ENCODE data around the gene IFIT1B.

Gene IFIT1B

DNA sequence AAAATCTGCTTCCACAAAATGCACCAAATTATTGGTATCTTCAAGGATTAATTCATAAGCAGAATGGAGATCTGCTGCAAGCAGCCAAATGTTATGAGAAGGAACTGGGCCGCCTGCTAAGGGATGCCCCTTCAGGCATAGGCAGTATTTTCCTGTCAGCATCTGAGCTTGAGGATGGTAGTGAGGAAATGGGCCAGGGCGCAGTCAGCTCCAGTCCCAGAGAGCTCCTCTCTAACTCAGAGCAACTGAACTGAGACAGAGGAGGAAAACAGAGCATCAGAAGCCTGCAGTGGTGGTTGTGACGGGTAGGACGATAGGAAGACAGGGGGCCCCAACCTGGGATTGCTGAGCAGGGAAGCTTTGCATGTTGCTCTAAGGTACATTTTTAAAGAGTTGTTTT lies 38.0 kb upstream of the IFIT1B start:
- H3K4me1 ChIP-seq (ENCODE audit: insufficient read depth, low read length), result no peaks in the 10 kb centered on the region
- no peaks in the 10 kb centered on the region for H3K9me3 ChIP-seq (ENCODE audit: low read length)
- H3K36me3 ChIP-seq (ENCODE audit: insufficient read depth, low read length), result peaks cover 15% of the 10 kb centered on the region
- no peak overlapping the region for H3K9ac ChIP-seq (ENCODE audit: low read length)
- no peaks in the 10 kb centered on the region for H3K27me3 ChIP-seq (ENCODE audit: control insufficient read depth in 1 of 2, insufficient read depth in 2 of 2, low read length in 2 of 2)
- no peak overlapping the region for H3K4me3 ChIP-seq (ENCODE audit: low read depth in 1 of 2, low read length in 2 of 2)
- H3K27ac ChIP-seq (ENCODE audit: low read depth, low read length), result no peak overlapping the region

DNA sequence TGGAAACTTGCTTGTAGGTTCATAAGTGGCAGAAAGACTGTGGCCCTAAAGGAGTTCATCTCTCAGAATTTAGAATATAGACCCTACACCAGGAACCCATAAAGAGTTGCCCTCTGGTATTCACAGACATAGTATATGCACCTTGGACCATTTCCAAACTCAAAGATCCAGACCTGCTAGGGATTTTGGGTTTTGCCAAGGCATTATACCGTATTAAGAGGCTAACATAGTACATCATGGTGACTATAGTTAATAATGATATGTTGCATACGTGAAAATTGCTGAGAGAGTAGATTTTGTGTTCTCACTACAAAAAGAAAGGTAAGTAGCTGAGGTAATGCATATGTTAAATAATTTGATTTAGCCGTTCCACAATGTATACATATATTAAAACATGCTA lies 36.2 kb upstream of the IFIT1B start:
- no peak overlapping the region for H3K4me3 ChIP-seq (ENCODE audit: low read depth in 1 of 2, low read length in 2 of 2)

DNA sequence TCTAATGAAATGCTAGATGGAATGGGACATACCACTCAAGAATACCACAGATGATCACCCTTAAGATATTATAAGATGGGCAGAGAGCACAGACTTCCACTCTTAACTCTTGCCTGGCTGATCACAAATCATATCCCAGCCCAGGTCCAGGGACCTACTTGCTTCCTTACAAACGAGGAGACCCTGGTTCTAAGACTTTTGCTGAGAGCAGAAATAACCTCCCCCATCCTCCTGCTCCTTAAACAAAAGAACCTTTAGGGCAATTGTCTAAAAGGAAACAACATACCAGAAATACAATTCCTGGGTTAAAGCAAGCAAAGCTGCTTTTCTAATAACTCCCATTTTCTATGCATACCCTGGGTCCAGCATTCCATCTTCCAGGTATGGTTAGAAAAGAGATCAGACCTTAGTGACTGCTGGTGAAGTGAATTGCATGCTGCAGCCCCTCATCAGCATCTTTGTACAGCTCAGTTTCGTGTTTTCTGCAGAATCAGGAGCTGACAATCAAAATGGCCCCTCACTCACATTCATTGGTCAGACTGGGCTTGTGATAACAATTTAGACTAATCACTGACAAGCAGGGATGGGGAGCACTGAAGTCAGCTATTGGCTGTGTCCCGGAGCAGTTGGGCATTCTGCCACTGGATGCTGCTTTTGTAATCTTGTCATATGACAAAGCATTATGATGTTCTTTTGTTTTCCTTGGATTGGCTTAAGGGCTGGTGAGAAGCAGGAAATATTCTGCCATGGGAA lies 35.5 kb upstream of the IFIT1B start:
- Histone ChIP-seq H3K4me3 (ENCODE audit: low read depth in 1 of 2, low read length in 2 of 2) (no peak overlapping the region), H3K27me3 (ENCODE audit: control insufficient read depth in 1 of 2, insufficient read depth in 2 of 2, low read length in 2 of 2) (no peaks in the 10 kb centered on the region), H3K4me1 (ENCODE audit: insufficient read depth, low read length) (no peaks in the 10 kb centered on the region), H3K36me3 (ENCODE audit: insufficient read depth, low read length) (peaks cover 15% of the 10 kb centered on the region), H3K9ac (ENCODE audit: low read length) (no peak overlapping the region), H3K27ac (ENCODE audit: low read depth, low read length) (no peak overlapping the region), H3K9me3 (ENCODE audit: low read length) (no peaks in the 10 kb centered on the region)

More for the DNA sequence above, 36.2 kb upstream of the IFIT1B start:
- no peaks in the 10 kb centered on the region for H3K4me1 ChIP-seq (ENCODE audit: insufficient read depth, low read length)
- peaks cover 15% of the 10 kb centered on the region for H3K36me3 ChIP-seq (ENCODE audit: insufficient read depth, low read length)
- no peaks in the 10 kb centered on the region for H3K9me3 ChIP-seq (ENCODE audit: low read length)
- H3K27ac ChIP-seq (ENCODE audit: low read depth, low read length), result no peak overlapping the region
- H3K27me3 ChIP-seq (ENCODE audit: control insufficient read depth in 1 of 2, insufficient read depth in 2 of 2, low read length in 2 of 2), result no peaks in the 10 kb centered on the region
- H3K9ac ChIP-seq (ENCODE audit: low read length), result no peak overlapping the region

DNA sequence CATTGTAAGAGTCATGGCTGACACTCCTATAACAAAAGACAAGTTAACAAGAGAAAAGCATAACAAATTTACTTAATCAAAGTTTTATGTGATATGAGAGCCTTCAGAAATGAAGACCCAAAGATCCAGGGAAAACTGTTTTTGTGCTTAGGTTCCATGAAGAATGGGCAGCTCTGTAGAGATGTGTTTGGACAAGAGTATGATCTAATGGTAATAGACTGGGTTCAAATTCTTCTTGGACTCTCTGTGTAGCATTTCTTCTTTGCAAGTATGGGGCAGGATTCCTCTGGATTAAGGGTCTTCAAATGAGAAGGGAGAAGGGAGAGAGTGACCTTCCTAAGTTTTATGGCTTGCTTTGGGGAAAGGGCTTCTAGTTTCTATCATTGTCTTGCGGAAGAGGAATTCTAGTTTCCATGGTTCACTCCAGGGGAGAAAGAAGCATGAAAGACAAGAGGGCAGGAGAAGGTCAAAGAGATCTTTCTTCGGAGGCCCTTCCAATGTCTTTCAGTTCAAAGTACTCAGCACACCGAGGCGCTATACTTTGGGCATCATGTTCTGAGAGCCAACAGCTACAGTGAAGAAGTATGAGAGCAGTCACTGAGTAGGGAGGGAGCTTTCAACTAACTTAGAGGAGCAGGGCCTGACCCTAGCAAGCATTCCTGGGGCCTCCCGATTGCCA lies 34.6 kb upstream of the IFIT1B start:
- H3K4me1 ChIP-seq (ENCODE audit: insufficient read depth, low read length), result no peaks in the 10 kb centered on the region
- H3K36me3 ChIP-seq (ENCODE audit: insufficient read depth, low read length), result peaks cover 15% of the 10 kb centered on the region
- no peaks in the 10 kb centered on the region for H3K9me3 ChIP-seq (ENCODE audit: low read length)
- no peak overlapping the region for H3K27ac ChIP-seq (ENCODE audit: low read depth, low read length)
- H3K4me3 ChIP-seq (ENCODE audit: low read depth in 1 of 2, low read length in 2 of 2), result no peak overlapping the region
- H3K9ac ChIP-seq (ENCODE audit: low read length), result no peak overlapping the region
- no peaks in the 10 kb centered on the region for H3K27me3 ChIP-seq (ENCODE audit: control insufficient read depth in 1 of 2, insufficient read depth in 2 of 2, low read length in 2 of 2)

- H3K36me3 ChIP-seq (ENCODE audit: insufficient read depth, low read length), result peaks cover 8% of the 10 kb centered on the region
- no peaks in the 10 kb centered on the region for H3K4me1 ChIP-seq (ENCODE audit: insufficient read depth, low read length)
- no peaks in the 10 kb centered on the region for H3K27me3 ChIP-seq (ENCODE audit: control insufficient read depth in 1 of 2, insufficient read depth in 2 of 2, low read length in 2 of 2)
- no peaks in the 10 kb centered on the region for H3K9me3 ChIP-seq (ENCODE audit: low read length)
- H3K27ac ChIP-seq (ENCODE audit: low read depth, low read length), result no peak overlapping the region
- H3K9ac ChIP-seq (ENCODE audit: low read length), result no peak overlapping the region
- no peak overlapping the region for H3K4me3 ChIP-seq (ENCODE audit: low read depth in 1 of 2, low read length in 2 of 2)
Observed at GRCh38 chr10:89344156-89344555, 33.7 kb upstream of the IFIT1B start.

- H3K27me3 ChIP-seq (ENCODE audit: control insufficient read depth in 1 of 2, insufficient read depth in 2 of 2, low read length in 2 of 2), result no peaks in the 10 kb centered on the region
- H3K9ac ChIP-seq (ENCODE audit: low read length), result no peak overlapping the region
- no peak overlapping the region for H3K27ac ChIP-seq (ENCODE audit: low read depth, low read length)
- H3K4me3 ChIP-seq (ENCODE audit: low read depth in 1 of 2, low read length in 2 of 2), result no peak overlapping the region
- H3K4me1 ChIP-seq (ENCODE audit: insufficient read depth, low read length), result no peaks in the 10 kb centered on the region
- no peaks in the 10 kb centered on the region for H3K9me3 ChIP-seq (ENCODE audit: low read length)
- H3K36me3 ChIP-seq (ENCODE audit: insufficient read depth, low read length), result no peaks in the 10 kb centered on the region
Observed at GRCh38 chr10:89345367-89346000, 32.4 kb upstream of the IFIT1B start.

DNA sequence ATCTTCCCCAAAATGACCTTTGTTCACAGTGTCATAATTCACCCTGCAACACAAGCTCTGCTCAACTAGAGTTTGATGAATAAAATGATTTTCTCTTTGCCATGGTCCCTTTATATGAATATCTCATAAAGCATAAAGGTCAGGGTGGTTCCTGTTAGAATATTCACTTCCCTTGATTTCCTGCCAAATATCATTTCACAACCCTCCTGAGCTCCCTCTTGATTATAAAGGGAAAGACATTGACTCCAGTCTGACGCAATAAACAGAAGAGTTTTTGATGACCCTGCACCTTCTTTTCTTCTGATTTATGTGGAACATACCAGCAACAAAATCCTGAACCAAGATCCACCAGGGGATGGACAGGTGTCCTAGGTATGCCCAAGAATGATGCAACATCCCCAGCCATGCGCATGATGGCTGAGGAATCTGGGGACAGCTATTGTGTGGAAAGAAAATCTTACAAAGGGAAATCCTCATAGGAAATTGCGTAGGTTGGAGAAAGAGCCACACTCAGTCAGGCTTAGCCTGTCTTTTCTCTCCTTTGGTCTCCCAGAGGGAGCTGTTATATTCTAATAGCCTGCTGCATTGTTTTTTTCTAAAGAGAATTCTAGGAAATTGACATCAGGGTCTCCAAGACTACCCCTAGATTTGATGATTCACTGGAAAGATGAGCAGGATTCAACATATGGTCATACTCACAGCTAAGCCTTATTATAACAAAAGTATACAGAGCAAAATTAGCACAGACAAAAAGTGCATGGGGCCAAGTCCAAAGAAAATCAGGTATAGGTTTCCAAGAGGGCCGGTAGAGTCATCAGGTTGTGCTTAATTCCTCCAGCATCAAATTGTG lies 31.2 kb upstream of the IFIT1B start:
- no peaks in the 10 kb centered on the region for H3K9me3 ChIP-seq (ENCODE audit: low read length)
- no peak overlapping the region for H3K27ac ChIP-seq (ENCODE audit: low read depth, low read length)
- no peaks in the 10 kb centered on the region for H3K36me3 ChIP-seq (ENCODE audit: insufficient read depth, low read length)
- no peak overlapping the region for H3K9ac ChIP-seq (ENCODE audit: low read length)
- no peak overlapping the region for H3K4me3 ChIP-seq (ENCODE audit: low read depth in 1 of 2, low read length in 2 of 2)
- no peaks in the 10 kb centered on the region for H3K27me3 ChIP-seq (ENCODE audit: control insufficient read depth in 1 of 2, insufficient read depth in 2 of 2, low read length in 2 of 2)
- H3K4me1 ChIP-seq (ENCODE audit: insufficient read depth, low read length), result peaks cover 7% of the 10 kb centered on the region

GRCh38 chr10:89347701-89348457 lies 30.0 kb upstream of the IFIT1B start:
- Histone ChIP-seq H3K27ac (ENCODE audit: low read depth, low read length) (no peak overlapping the region), H3K36me3 (ENCODE audit: insufficient read depth, low read length) (no peaks in the 10 kb centered on the region), H3K4me3 (ENCODE audit: low read depth in 1 of 2, low read length in 2 of 2) (no peak overlapping the region), H3K4me1 (ENCODE audit: insufficient read depth, low read length) (peaks cover 15% of the 10 kb centered on the region), H3K9me3 (ENCODE audit: low read length) (no peaks in the 10 kb centered on the region), H3K27me3 (ENCODE audit: control insufficient read depth in 1 of 2, insufficient read depth in 2 of 2, low read length in 2 of 2) (no peaks in the 10 kb centered on the region), H3K9ac (ENCODE audit: low read length) (no peak overlapping the region)

DNA sequence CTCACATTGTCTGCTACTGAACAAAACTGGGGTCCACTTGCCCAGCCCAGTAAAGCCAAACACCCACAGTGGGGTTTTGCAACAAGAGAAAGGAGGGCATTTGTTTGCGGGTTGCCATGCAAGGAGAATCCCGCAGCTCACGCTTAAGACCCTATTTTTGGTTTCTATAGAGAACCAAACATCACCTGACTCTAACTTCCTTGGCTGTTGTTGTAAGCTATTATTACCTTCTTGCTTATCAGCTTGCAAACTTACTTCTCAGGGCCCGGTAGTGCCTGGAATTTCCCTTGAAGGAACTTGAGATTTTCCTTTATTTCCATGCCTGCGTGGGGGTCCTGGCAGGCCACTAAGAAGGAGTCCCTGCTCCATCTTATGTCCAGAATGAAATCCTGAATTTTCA lies 29.4 kb upstream of the IFIT1B start:
- H3K36me3 ChIP-seq (ENCODE audit: insufficient read depth, low read length), result no peaks in the 10 kb centered on the region
- no peaks in the 10 kb centered on the region for H3K27me3 ChIP-seq (ENCODE audit: control insufficient read depth in 1 of 2, insufficient read depth in 2 of 2, low read length in 2 of 2)
- no peaks in the 10 kb centered on the region for H3K9me3 ChIP-seq (ENCODE audit: low read length)
- no peak overlapping the region for H3K27ac ChIP-seq (ENCODE audit: low read depth, low read length)
- H3K4me3 ChIP-seq (ENCODE audit: low read depth in 1 of 2, low read length in 2 of 2), result no peak overlapping the region
- H3K9ac ChIP-seq (ENCODE audit: low read length), result no peak overlapping the region
- peaks cover 15% of the 10 kb centered on the region for H3K4me1 ChIP-seq (ENCODE audit: insufficient read depth, low read length)

- H3K4me3 ChIP-seq (ENCODE audit: low read depth in 1 of 2, low read length in 2 of 2), result no peak overlapping the region
- peaks cover 15% of the 10 kb centered on the region for H3K4me1 ChIP-seq (ENCODE audit: insufficient read depth, low read length)
- no peaks in the 10 kb centered on the region for H3K27me3 ChIP-seq (ENCODE audit: control insufficient read depth in 1 of 2, insufficient read depth in 2 of 2, low read length in 2 of 2)
- H3K27ac ChIP-seq (ENCODE audit: low read depth, low read length), result no peak overlapping the region
- no peaks in the 10 kb centered on the region for H3K36me3 ChIP-seq (ENCODE audit: insufficient read depth, low read length)
- H3K9me3 ChIP-seq (ENCODE audit: low read length), result no peaks in the 10 kb centered on the region
- H3K9ac ChIP-seq (ENCODE audit: low read length), result no peak overlapping the region
Observed at GRCh38 chr10:89348975-89349374, 28.9 kb upstream of the IFIT1B start.
